COLO829 (cell line): ENCODE results near the gene SOX6.
"Not testable (repeated sequence)": the region's sequence is repeated elsewhere in the genome, so short reads cannot be mapped to it uniquely, and the experiment has no call there.

Experiments
- DNase-seq: peaks from one replicate; pipeline ENCODE4 v3.0.0; 2012; ENCODE audit warnings: low spot score

SOX6 gene

GRCh38 chr11:16149476-16149875 is 206.9 kb downstream of the SOX6 start:
- DNase-seq, result no peak

- peak; percentile 93 for DNase-seq
Observed at GRCh38 chr11:16148301-16148931, 207.9 kb downstream of the SOX6 start.

DNA sequence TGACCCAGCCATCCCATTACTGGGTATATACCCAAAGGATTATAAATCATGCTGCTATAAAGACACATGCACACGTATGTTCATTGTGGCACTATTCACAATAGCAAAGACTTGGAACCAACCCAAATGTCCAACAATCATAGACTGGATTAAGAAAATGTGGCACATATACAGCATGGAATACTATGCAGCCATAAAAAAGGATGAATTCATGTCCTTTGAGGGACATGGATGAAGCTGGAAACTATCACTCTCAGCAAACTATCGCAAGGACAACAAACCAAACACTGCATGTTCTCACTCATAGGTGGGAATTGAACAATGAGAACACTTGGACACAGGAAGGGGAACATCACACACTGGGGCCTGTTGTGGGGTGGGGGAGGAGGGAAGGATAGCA is 209.4 kb downstream of the SOX6 start:
- DNase-seq, result not testable (repeated sequence)

- not testable (repeated sequence) for DNase-seq
Observed at GRCh38 chr11:16141614-16142013, 214.7 kb downstream of the SOX6 start.

- not testable (repeated sequence) for DNase-seq
Observed at GRCh38 chr11:16141162-16141561, 215.2 kb downstream of the SOX6 start.

DNA sequence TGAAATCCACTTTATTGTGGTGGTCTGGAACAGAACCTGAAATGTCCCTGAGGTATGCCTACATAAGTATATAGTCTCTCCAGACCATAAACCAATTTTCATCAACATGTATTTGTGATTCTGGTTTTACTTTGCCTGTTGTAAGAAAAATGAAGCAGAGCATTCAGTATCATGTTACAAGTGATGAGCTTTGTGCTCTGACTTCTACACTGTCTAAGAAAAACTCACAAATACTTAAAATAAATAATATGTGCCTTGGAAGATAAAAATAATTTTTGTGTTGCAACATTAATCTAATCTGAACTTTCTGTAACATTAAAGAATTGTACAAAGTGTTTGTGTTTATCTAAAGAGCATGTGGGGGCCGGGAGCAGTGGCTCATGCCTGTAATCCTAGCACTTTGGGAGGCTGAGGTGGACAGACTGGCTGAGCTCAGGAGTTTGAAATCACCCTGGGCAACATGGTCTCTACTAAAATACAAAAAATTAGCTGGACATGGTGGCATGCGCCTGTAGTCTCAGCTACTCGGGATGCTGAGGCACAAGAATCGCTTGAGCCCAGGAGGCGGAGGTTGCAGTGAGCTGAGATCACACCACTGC is 219.5 kb downstream of the SOX6 start:
- DNase-seq, result no peak

DNA sequence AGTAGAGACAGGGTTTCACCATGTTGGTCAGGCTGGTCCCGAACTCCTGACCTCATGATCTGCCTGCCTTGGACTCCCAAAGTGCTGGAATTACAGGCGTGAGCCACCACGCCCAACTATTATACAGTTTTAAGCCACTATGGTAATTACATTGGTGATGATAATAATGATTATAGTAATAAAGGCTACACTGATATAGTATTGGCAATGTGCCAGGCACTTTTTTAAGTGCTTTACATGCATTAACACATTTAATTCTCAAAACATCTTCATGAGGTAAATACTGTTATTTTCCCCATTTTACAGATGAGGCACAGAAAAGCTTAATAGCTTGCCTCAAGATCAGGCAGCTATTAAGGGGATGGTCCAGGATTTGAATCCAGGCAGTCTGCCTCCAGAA is 222.5 kb downstream of the SOX6 start:
- no peak for DNase-seq

GRCh38 chr11:16127732-16128131 is 228.6 kb downstream of the SOX6 start:
- DNase-seq, result no peak

- peak; percentile 87 for DNase-seq
Observed at GRCh38 chr11:16126362-16126761, 230.0 kb downstream of the SOX6 start.

GRCh38 chr11:16125796-16126195 is 230.6 kb downstream of the SOX6 start:
- no peak for DNase-seq

GRCh38 chr11:16124390-16124789 is 232.0 kb downstream of the SOX6 start:
- DNase-seq, result no peak

DNA sequence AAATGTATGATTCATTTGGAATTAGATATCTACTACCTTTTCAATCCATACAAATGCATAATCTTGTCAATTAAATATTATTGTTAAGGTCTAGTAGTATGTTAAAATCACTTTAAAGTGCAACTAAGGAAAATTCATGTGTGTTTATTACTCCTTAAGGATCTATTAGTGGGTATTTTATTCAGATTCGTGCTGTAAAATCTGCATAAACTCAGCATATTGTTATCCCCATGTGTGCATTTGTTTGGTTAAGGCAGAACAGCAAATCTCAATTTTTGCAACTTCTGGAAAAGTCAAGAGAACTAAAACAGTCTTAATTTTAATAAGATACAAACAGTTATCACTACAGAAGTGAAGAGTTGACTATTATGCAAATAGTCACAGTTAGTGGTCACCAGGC is 234.5 kb downstream of the SOX6 start:
- DNase-seq, result no peak

GRCh38 chr11:16120008-16120407 is 236.3 kb downstream of the SOX6 start:
- no peak for DNase-seq

GRCh38 chr11:16117989-16118756 is 238.2 kb downstream of the SOX6 start:
- DNase-seq, result no peak

- DNase-seq, result no peak
Observed at GRCh38 chr11:16114978-16115871, 241.1 kb downstream of the SOX6 start.

DNA sequence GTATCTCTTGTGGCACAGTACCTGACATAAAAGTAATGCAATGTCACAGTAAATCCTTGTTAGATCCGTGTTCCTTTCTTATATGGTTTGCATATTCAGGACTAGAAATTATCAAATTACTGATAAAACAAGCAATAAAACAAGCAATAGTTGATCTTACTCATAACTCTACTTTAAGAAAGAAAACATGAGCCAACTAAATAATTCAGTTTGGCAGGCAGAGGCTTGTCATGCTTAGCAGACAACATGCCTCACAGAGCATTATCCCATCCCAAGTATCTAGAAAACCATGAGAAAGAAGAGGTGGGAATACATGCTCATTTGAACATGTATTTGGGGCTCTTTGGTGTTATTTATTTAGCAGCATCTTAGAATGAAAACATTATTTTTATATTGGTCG is 241.9 kb downstream of the SOX6 start:
- DNase-seq, result no peak

DNA sequence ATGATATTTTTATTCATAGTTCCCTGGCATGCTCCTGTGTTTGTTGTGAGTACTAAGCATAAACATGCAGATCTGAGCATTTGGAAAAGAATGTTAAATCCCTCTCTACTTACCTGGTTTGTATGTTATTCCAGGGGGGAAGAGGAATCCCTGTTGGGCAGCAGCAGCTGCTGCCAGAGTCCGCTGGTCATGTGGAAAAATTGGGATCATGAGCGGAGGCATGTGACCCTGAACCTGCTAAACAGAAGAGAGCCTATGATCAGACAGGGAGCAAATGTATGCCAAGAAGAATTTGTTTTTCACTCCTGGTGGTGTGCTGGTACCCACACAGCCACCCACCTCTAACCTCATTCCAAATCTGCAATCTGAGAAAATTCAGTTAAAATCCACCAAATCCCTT is 244.7 kb downstream of the SOX6 start:
- DNase-seq, result no peak

DNA sequence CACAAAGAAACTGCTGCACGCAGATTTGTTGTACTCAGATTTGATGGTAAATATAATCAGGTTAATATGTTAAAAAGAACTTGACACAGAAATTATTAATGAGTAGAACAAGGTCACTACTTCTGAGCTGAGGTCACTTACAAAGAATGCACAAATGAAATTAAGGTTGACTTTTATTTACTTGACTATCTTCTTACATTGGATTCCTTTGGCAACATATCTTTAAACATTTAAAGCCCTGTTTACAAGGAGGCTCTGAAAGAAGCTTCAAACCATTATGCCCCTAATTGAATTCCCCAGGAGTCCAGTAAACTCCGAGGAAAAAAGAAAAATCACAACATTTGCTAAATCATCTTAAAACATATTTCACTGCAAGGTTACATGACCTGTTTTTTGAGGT is 245.5 kb downstream of the SOX6 start:
- DNase-seq, result no peak

DNA sequence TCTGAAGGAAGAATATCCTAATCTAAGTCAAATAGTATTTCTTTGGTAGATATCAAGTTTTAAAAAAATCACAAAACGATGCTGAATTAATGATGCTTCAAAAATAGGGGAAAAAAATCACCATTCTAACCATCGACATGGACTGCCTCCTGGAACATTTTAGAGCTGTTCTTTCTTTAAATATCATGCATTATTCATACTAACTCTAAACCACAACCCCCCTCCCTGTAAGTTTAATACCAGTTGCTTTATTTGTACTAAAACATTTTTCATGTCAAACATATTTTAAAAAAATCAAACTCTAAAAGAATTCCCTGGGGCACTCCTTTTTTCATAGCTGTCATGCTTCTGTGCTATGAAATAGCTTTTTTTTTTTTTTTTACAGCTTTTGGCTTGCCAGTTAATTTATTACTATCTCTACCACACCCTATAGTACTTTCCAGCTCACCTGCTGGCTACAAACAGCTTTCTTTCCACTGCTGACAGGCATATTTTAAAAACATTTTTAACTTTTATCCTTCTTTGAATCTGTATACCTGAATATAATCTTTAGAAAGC is 256.9 kb downstream of the SOX6 start:
- no peak for DNase-seq

DNA sequence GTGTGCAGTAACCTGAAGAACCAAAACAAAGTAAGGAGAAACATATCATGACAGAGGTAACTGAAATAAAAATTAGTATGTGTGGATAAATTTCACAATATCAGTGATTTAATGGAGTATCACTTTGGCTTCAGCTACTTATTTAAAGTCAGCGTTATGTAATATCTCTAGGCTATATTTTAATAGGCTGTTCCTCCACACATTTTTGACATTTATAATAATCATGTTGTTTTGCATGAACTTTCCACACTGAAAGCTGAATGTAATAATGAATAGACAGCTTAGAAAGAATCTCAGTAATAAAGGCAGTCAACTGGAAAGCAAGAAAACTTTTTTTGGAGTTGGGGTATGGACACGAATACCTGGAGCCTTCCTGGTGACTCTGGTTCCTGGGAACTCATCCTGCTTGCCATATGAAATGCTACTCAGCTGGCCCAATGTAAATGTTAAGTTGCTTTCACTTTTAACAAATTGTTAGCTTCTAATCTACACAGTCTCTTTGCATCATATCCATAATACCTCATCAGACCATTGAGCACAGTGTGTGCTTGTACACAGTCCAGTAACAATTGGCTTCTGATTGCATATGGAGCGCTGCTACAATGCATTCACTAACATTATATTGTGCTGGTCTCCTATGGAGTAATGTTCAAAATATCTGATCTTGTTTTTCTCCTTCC is 257.7 kb downstream of the SOX6 start:
- no peak for DNase-seq

- DNase-seq, result no peak
Observed at GRCh38 chr11:16097543-16097942, 258.8 kb downstream of the SOX6 start.
